ENCODE results near the gene THAP4.

DNA sequence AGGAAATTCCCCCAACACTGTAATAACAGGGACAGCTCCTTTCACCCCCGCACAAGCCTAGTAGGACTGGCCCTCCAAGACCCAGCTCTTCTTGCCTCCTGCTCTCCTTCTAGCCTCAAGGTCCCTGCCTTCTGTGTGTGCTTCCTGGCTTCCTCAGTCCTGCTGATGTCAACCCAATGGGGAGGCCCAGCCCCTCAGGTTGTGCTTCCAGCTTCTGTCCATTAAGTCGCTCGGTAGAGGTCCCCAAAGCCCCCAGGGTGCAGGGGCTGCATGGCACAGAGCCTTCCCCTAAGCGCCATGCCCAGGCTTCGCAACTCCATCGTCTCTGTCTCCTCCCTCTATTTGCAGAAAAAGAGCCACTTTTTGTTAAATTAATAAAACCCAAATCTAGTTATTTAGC lies 39.4 kb downstream of the THAP4 start:
- TF ChIP-seq, protein P1, sequence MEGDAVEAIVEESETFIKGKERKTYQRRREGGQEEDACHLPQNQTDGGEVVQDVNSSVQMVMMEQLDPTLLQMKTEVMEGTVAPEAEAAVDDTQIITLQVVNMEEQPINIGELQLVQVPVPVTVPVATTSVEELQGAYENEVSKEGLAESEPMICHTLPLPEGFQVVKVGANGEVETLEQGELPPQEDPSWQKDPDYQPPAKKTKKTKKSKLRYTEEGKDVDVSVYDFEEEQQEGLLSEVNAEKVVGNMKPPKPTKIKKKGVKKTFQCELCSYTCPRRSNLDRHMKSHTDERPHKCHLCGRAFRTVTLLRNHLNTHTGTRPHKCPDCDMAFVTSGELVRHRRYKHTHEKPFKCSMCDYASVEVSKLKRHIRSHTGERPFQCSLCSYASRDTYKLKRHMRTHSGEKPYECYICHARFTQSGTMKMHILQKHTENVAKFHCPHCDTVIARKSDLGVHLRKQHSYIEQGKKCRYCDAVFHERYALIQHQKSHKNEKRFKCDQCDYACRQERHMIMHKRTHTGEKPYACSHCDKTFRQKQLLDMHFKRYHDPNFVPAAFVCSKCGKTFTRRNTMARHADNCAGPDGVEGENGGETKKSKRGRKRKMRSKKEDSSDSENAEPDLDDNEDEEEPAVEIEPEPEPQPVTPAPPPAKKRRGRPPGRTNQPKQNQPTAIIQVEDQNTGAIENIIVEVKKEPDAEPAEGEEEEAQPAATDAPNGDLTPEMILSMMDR (IDR thresholded peaks at IDR 0.05 in 2 of 3, conservative IDR thresholded peaks at IDR 0.05 in 1 of 3; ENCODE audit: borderline replicate concordance in 1 of 3, insufficient read depth in 1 of 3, low read depth in 2 of 3, low read length in 2 of 3), result no peak
- TF ChIP-seq POLR2AphosphoS5 (IDR thresholded peaks at IDR 0.05; ENCODE audit: low read depth, low read length) (no peak), RAD21 (IDR thresholded peaks at IDR 0.05; ENCODE audit: low read depth) (no peak)

Measured in HCT116 (cell line).